GM19238 (cell line): ENCODE data around the gene OSBPL7.

Experiments used
- DNase-seq: peaks from one replicate; pipeline ENCODE4 v3.0.0; 2011; ENCODE audit warnings: low spot score; ENCODE audit not compliant: insufficient read length

OSBPL7 gene

GRCh38 chr17:47807421-47807820, 14.2 kb downstream of the OSBPL7 start:
- DNase-seq, result no peak

GRCh38 chr17:47806913-47807255, 14.7 kb downstream of the OSBPL7 start:
- no peak for DNase-seq

GRCh38 chr17:47806026-47806912, 15.3 kb downstream of the OSBPL7 start:
- DNase-seq, result no peak

GRCh38 chr17:47804461-47804860, 17.1 kb downstream of the OSBPL7 start:
- no peak for DNase-seq

GRCh38 chr17:47803751-47804150, 17.8 kb downstream of the OSBPL7 start:
- no peak for DNase-seq

GRCh38 chr17:47803201-47803600, 18.4 kb downstream of the OSBPL7 start:
- DNase-seq, result no peak

GRCh38 chr17:47802341-47803022, 19.1 kb downstream of the OSBPL7 start:
- DNase-seq, result peak; percentile 72

- DNase-seq, result no peak
These were observed 19.7 kb downstream of the OSBPL7 start for GRCh38 chr17:47801906-47802305.

GRCh38 chr17:47801176-47801765, 20.3 kb downstream of the OSBPL7 start:
- DNase-seq, result no peak

- no peak for DNase-seq
These were observed 20.9 kb downstream of the OSBPL7 start for GRCh38 chr17:47800686-47801085.

GRCh38 chr17:47797797-47798196, 23.8 kb downstream of the OSBPL7 start:
- DNase-seq, result no peak

GRCh38 chr17:47792979-47793378, 28.6 kb downstream of the OSBPL7 start:
- no peak for DNase-seq

- no peak for DNase-seq
These were observed 29.1 kb downstream of the OSBPL7 start for GRCh38 chr17:47792457-47792856.

GRCh38 chr17:47791025-47791424, 30.6 kb downstream of the OSBPL7 start:
- DNase-seq, result no peak

GRCh38 chr17:47789611-47790561, 31.7 kb downstream of the OSBPL7 start:
- DNase-seq, result peak; percentile 54

- DNase-seq, result no peak
These were observed 36.0 kb downstream of the OSBPL7 start for GRCh38 chr17:47785538-47786123.

- no peak for DNase-seq
These were observed 40.2 kb downstream of the OSBPL7 start for GRCh38 chr17:47781397-47781796.

- no peak for DNase-seq
These were observed 43.4 kb downstream of the OSBPL7 start for GRCh38 chr17:47778184-47778635.

GRCh38 chr17:47776330-47777197, 45.0 kb downstream of the OSBPL7 start:
- DNase-seq, result peak; percentile 42
